Mucosa of stomach (tissue), 1 donor: ENCODE results near the gene HES4.
"Not testable (repeated sequence)": the region's sequence is repeated elsewhere in the genome, so short reads cannot be mapped to it uniquely, and the experiment has no call there.

Experiments
- H3K27me3 ChIP-seq: one replicate; pipeline ENCODE4 v1.7.0; 2013; ENCODE audit warnings: mild to moderate bottlenecking, low read length; ENCODE audit not compliant: control insufficient read depth, insufficient read depth
- H3K36me3 ChIP-seq: one replicate; pipeline ENCODE4 v1.7.0; 2013; ENCODE audit warnings: low read length; ENCODE audit not compliant: control insufficient read depth, insufficient read depth
- H3K4me1 ChIP-seq: one replicate; pipeline ENCODE4 v1.7.0; 2013; ENCODE audit warnings: mild to moderate bottlenecking, low read length; ENCODE audit not compliant: control insufficient read depth, insufficient read depth
- H3K4me3 ChIP-seq: one replicate; pipeline ENCODE4 v1.7.0; 2013; ENCODE audit warnings: low read length
- H3K9ac ChIP-seq: one replicate; pipeline ENCODE4 v1.7.0; 2013; ENCODE audit warnings: mild to moderate bottlenecking, low read length, moderate library complexity
- H3K9me3 ChIP-seq: one replicate; pipeline ENCODE4 v1.7.0; 2013; ENCODE audit warnings: mild to moderate bottlenecking, low read length, moderate library complexity; ENCODE audit not compliant: control insufficient read depth
- donor health status: Pancreatic carcinoma.

The HES4 gene

GRCh38 chr1:1012736-1013104 lies 12.8 kb upstream of the HES4 start:
- Histone ChIP-seq H3K4me3 (peak overlapping the region; percentile 70), H3K4me1 (peaks cover 17% of the 10 kb centered on the region), H3K9ac (peak overlapping the region; percentile 75)
- not testable (repeated sequence) for H3K36me3 ChIP-seq, H3K9me3 ChIP-seq, H3K27me3 ChIP-seq

GRCh38 chr1:1011396-1011949 lies 11.6 kb upstream of the HES4 start:
- no peak overlapping the region for H3K9ac ChIP-seq

GRCh38 chr1:1010131-1010530 lies 10.2 kb upstream of the HES4 start:
- H3K9ac ChIP-seq, H3K36me3 ChIP-seq, H3K27me3 ChIP-seq, H3K4me3 ChIP-seq, H3K9me3 ChIP-seq: not testable (repeated sequence)
- peaks cover 36% of the 10 kb centered on the region for H3K4me1 ChIP-seq

More at GRCh38 chr1:1011396-1011949, 11.6 kb upstream of the HES4 start:
- no peaks in the 10 kb centered on the region for H3K27me3 ChIP-seq
- no peaks in the 10 kb centered on the region for H3K36me3 ChIP-seq
- no peaks in the 10 kb centered on the region for H3K9me3 ChIP-seq
- no peak overlapping the region for H3K4me3 ChIP-seq
- peaks cover 23% of the 10 kb centered on the region for H3K4me1 ChIP-seq

- no peak overlapping the region for H3K4me3 ChIP-seq
- H3K27me3 ChIP-seq, result peaks cover 30% of the 10 kb centered on the region
- H3K9me3 ChIP-seq, result no peaks in the 10 kb centered on the region
- peaks cover 33% of the 10 kb centered on the region for H3K4me1 ChIP-seq
- H3K9ac ChIP-seq, result peak overlapping the region; percentile 28
- no peaks in the 10 kb centered on the region for H3K36me3 ChIP-seq
Measured at GRCh38 chr1:1006305-1007159, 6.6 kb upstream of the HES4 start.

GRCh38 chr1:1005774-1006304 lies 5.9 kb upstream of the HES4 start:
- Histone ChIP-seq H3K4me3 (no peak overlapping the region), H3K9me3 (no peaks in the 10 kb centered on the region), H3K36me3 (no peaks in the 10 kb centered on the region), H3K27me3 (peaks cover 37% of the 10 kb centered on the region), H3K9ac (peak overlapping the region; percentile 28), H3K4me1 (peaks cover 39% of the 10 kb centered on the region)

GRCh38 chr1:1004780-1005697 lies 5.1 kb upstream of the HES4 start:
- no peak overlapping the region for H3K9ac ChIP-seq
- no peaks in the 10 kb centered on the region for H3K36me3 ChIP-seq
- peaks cover 46% of the 10 kb centered on the region for H3K4me1 ChIP-seq
- H3K4me3 ChIP-seq, result peak overlapping the region; percentile 28
- no peaks in the 10 kb centered on the region for H3K9me3 ChIP-seq
- peaks cover 44% of the 10 kb centered on the region for H3K27me3 ChIP-seq

GRCh38 chr1:1004420-1004779 lies 4.5 kb upstream of the HES4 start:
- Histone ChIP-seq H3K9me3 (no peaks in the 10 kb centered on the region), H3K9ac (no peak overlapping the region), H3K4me1 (peaks cover 47% of the 10 kb centered on the region), H3K36me3 (no peaks in the 10 kb centered on the region), H3K27me3 (peaks cover 48% of the 10 kb centered on the region), H3K4me3 (no peak overlapping the region)

- Histone ChIP-seq H3K4me3 (no peak overlapping the region), H3K36me3 (no peaks in the 10 kb centered on the region), H3K9ac (no peak overlapping the region), H3K27me3 (peaks cover 54% of the 10 kb centered on the region), H3K9me3 (no peaks in the 10 kb centered on the region), H3K4me1 (peaks cover 51% of the 10 kb centered on the region)
Measured at GRCh38 chr1:1003618-1004419, 3.9 kb upstream of the HES4 start.

GRCh38 chr1:1001057-1001783 lies 1.3 kb upstream of the HES4 start:
- Histone ChIP-seq H3K27me3 (peaks cover 74% of the 10 kb centered on the region), H3K9ac (peak overlapping the region; percentile 34), H3K36me3 (no peaks in the 10 kb centered on the region), H3K9me3 (no peaks in the 10 kb centered on the region), H3K4me3 (no peak overlapping the region), H3K4me1 (peaks cover 46% of the 10 kb centered on the region)

- Histone ChIP-seq H3K9me3 (no peaks in the 10 kb centered on the region), H3K4me1 (peaks cover 39% of the 10 kb centered on the region), H3K4me3 (no peak overlapping the region), H3K27me3 (peaks cover 79% of the 10 kb centered on the region), H3K9ac (peak overlapping the region; percentile 51), H3K36me3 (no peaks in the 10 kb centered on the region)
Measured at GRCh38 chr1:1000357-1001056, 610 bp upstream of the HES4 start.
